ENCODE results near the gene PRR16.

Gene PRR16

GRCh38 chr5:120621339-120621738 lies 157.2 kb downstream of the PRR16 start:
- H3K4me3 ChIP-seq (ENCODE audit: low read depth, low read length): no peak overlapping the region
- no peak overlapping the region for H2AFZ ChIP-seq
- no peak for TF ChIP-seq CTCF (IDR thresholded peaks at IDR 0.05)
- H3K27me3 ChIP-seq (ENCODE audit: control insufficient read depth, insufficient read depth, low read length): no peaks in the 10 kb centered on the region
- H3K79me2 ChIP-seq: no peaks in the 10 kb centered on the region
- H3K9me3 ChIP-seq (ENCODE audit: control insufficient read depth, low read length): no peaks in the 10 kb centered on the region
- H3K9ac ChIP-seq: no peak overlapping the region
- H3K27ac ChIP-seq: no peak overlapping the region
- no peaks in the 10 kb centered on the region for H3K36me3 ChIP-seq (ENCODE audit: control insufficient read depth, insufficient read depth, low read length)
- H3K4me2 ChIP-seq (ENCODE audit: low read length): no peak overlapping the region
- H3K4me1 ChIP-seq: no peaks in the 10 kb centered on the region

GRCh38 chr5:120624021-120624563 lies 160.0 kb downstream of the PRR16 start:
- no peak overlapping the region for H3K9ac ChIP-seq
- no peaks in the 10 kb centered on the region for H3K79me2 ChIP-seq
- H3K4me3 ChIP-seq (ENCODE audit: low read depth, low read length): no peak overlapping the region
- no peaks in the 10 kb centered on the region for H3K36me3 ChIP-seq (ENCODE audit: control insufficient read depth, insufficient read depth, low read length)
- H3K27me3 ChIP-seq (ENCODE audit: control insufficient read depth, insufficient read depth, low read length): no peaks in the 10 kb centered on the region
- TF ChIP-seq CTCF (IDR thresholded peaks at IDR 0.05): no peak
- no peak overlapping the region for H3K27ac ChIP-seq
- no peaks in the 10 kb centered on the region for H3K4me1 ChIP-seq
- H2AFZ ChIP-seq: no peak overlapping the region
- no peak overlapping the region for H3K4me2 ChIP-seq (ENCODE audit: low read length)
- H3K9me3 ChIP-seq (ENCODE audit: control insufficient read depth, low read length): no peaks in the 10 kb centered on the region

GRCh38 chr5:120628156-120628555 lies 164.1 kb downstream of the PRR16 start:
- Histone ChIP-seq H3K4me2 (ENCODE audit: low read length) (no peak overlapping the region), H3K27me3 (ENCODE audit: control insufficient read depth, insufficient read depth, low read length) (no peaks in the 10 kb centered on the region), H3K27ac (no peak overlapping the region), H2AFZ (no peak overlapping the region), H3K79me2 (no peaks in the 10 kb centered on the region), H3K36me3 (ENCODE audit: control insufficient read depth, insufficient read depth, low read length) (no peaks in the 10 kb centered on the region), H3K4me3 (ENCODE audit: low read depth, low read length) (no peak overlapping the region), H3K9ac (no peak overlapping the region), H3K4me1 (no peaks in the 10 kb centered on the region), H3K9me3 (ENCODE audit: control insufficient read depth, low read length) (no peaks in the 10 kb centered on the region)
- TF ChIP-seq CTCF (IDR thresholded peaks at IDR 0.05): no peak

- H3K9ac ChIP-seq: no peak overlapping the region
- H3K4me3 ChIP-seq (ENCODE audit: low read depth, low read length): no peak overlapping the region
- no peak overlapping the region for H3K27ac ChIP-seq
- no peak overlapping the region for H3K4me2 ChIP-seq (ENCODE audit: low read length)
- H2AFZ ChIP-seq: no peak overlapping the region
- H3K79me2 ChIP-seq: no peaks in the 10 kb centered on the region
- no peaks in the 10 kb centered on the region for H3K4me1 ChIP-seq
- no peaks in the 10 kb centered on the region for H3K9me3 ChIP-seq (ENCODE audit: control insufficient read depth, low read length)
- no peak for TF ChIP-seq CTCF (IDR thresholded peaks at IDR 0.05)
- H3K27me3 ChIP-seq (ENCODE audit: control insufficient read depth, insufficient read depth, low read length): no peaks in the 10 kb centered on the region
- no peaks in the 10 kb centered on the region for H3K36me3 ChIP-seq (ENCODE audit: control insufficient read depth, insufficient read depth, low read length)
These were observed 166.4 kb downstream of the PRR16 start for GRCh38 chr5:120630550-120630949.

GRCh38 chr5:120631611-120632010 lies 167.5 kb downstream of the PRR16 start:
- Histone ChIP-seq H3K4me2 (ENCODE audit: low read length) (no peak overlapping the region), H3K27ac (no peak overlapping the region), H3K79me2 (no peaks in the 10 kb centered on the region), H2AFZ (no peak overlapping the region), H3K4me3 (ENCODE audit: low read depth, low read length) (no peak overlapping the region), H3K9ac (no peak overlapping the region), H3K4me1 (no peaks in the 10 kb centered on the region), H3K9me3 (ENCODE audit: control insufficient read depth, low read length) (no peaks in the 10 kb centered on the region), H3K27me3 (ENCODE audit: control insufficient read depth, insufficient read depth, low read length) (no peaks in the 10 kb centered on the region), H3K36me3 (ENCODE audit: control insufficient read depth, insufficient read depth, low read length) (no peaks in the 10 kb centered on the region)
- no peak for TF ChIP-seq CTCF (IDR thresholded peaks at IDR 0.05)

Measured in parathyroid adenoma (tissue), 2 donors.